GM19239 (cell line): ENCODE measurements around the gene IL17C.
"Not testable (repeated sequence)": the region's sequence is repeated elsewhere in the genome, so short reads cannot be mapped to it uniquely, and the experiment has no call there.

Experiments
- DNase-seq: peaks from one replicate; pipeline ENCODE4 v3.0.0; 2011; ENCODE audit warnings: low spot score; ENCODE audit not compliant: insufficient read length
- FAIRE-seq: peaks from 2 replicates; lab custom pipeline; 2011; peaks lifted over from hg19 to GRCh38; lab: Jason Lieb, UNC

The IL17C gene

DNA sequence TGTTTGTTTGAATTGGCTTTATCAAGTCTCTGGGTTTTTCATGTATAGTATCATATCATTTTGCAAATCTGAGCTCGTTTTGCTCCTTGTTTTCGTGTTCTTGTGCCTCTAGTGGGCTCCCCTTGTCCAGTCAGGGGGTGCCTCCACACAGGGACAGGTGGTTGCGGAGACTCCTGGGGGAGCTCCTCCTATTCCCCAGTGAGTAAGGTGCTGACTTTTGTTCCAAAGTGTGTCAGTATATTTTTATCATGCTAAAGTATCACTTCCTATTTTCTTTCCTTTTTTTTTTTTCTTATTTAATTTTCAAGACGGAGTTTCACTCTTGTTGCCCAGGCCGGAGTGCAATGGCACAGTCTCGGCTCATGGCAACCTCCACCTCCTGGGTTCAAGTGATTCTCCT is 30.3 kb upstream of the IL17C start:
- DNase-seq (no peak), FAIRE-seq (no peak)

DNA sequence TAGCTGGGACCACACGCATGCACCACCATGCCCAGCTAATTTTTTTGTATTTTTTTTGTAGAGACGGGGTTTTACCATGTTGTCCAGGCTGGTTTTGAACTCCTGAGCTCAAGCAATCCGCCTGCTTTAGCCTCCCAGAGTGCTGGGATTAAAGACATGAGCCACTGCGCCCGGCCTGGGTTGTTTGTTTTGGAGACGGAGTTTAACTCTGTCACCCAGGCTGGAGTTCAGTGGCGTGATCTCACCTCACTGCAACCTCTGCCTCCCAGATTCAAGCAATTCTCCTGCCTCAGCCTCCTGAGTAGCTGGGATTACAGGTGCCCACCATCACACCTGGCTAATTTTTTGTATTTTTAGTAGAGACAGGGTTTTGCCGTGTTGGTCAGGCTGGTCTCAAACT is 28.9 kb upstream of the IL17C start:
- FAIRE-seq, DNase-seq: not testable (repeated sequence)

DNA sequence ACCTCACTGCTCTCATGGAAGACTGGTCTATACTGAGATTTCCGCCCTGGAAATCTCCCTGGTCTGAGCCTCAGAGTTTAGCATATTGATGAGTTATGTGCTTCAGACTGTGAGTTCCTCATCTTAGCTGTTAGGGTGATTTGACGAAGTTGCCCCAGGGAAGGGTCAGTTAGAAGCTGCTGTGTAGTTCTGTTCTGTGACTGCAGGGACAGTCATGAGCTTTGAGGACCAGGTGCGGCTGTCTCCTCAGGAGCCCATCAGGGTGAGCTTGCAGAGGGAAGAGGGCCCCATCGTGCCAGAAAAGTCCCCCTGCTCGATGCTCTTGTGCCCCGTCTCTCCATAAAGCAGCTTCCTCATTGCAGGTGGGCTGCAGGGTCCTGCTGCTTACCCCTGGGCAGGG is 28.3 kb upstream of the IL17C start:
- FAIRE-seq (no peak), DNase-seq (no peak)

DNA sequence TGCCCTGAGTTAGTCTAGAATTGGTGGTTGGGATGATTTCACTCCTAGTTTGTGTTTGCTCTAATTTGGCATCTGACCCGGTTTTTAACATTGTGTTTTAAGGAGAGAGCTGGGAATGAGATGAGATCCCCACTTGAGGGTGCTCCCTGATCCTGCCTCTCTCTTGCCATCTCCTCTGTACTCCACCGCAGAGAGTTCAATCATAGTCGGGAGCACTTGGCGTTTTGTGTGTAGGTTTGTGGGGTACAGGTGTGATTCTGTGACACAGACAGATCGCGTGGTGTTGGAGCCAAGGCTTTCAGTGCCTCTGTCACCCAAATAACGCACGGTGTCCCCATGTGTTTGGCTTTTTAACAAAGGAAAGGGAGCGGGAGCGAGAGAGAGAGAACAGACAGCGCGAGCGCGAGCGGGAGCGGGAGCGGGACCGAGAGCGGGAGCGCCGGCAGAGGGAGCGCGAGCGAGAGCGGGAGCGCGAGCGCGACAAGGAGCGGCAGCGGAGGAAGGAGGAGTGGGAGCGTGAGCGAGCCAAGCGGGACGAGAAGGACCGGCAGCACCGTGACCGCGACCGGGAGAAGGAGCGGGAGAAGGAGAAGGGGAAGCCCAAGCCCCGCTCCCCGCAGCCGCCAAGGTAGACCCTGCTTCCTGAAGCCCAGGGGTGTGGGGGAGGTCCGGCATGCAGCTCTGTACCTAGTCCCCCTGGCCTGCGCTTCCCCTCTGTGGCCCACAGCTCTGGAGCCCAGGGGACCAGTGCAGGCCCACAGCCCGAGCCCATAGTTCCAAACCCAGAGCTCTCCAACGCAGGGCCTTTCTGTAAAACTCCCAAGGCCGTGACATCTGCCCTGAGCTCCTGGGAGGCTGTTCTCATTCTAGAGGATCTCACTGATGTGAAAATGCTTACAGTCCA is 27.2 kb upstream of the IL17C start:
- FAIRE-seq (no peak), DNase-seq (no peak)

DNA sequence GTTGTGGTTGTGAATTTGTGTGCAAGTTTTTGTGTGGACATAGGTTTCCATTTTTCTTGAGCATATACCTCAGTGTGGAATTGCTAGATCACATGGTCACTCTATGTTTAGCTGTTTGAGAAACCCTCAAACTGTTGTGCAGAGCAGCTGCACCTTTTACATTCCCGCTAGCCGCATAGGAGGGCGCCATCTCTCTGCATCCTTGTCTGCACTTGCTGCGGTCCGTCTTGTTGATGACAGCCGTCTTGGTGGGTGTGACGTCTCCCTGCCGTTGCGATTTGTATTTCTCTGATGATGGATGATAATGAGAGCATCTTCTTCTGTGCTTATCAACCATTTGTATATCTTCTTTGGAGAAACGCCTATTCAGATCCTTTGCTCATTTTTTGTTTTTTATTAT is 25.1 kb upstream of the IL17C start:
- no peak for DNase-seq
- no peak for FAIRE-seq

DNA sequence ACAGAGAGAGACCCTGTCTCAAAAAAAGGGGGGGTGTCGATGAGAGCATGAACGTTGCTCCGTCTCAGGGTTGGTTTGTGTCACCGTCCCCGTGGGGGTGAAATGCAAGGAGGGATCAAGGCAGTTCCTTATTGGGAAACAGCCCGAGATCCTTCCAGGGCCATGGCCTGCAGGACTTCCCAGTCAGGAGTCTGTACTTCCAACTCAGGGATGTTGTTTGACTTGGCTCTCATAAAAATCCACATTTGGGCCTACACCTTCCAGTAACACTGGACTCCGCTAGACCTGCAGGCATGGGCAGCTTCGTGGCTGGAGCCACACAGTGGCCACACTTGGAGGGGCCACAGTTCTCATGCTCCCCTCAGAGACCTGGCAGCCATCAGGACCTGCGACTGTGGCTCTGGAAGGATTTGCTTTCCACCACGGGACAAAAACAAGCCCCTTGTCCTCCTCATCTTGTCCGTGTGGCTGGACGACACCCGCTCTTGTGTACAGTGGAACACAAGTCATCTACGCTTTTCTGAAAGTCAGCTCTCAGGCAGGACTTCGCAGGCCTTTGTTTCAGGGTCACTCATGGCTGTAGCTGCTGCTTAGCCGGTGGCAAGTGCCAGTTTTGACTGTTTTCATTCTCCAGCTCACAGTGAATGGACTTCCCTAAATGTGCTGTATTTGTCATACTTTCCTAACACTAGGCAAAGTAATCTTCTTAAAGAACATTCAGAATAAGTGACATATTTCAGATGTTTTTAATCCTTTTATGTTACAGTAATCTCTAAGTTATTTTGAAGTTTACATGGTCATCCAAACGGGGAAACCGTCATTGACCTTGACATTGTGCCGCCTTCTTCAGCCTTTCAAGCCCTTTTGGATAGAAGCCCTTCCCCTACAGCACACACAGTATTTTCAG is 24.2 kb upstream of the IL17C start:
- FAIRE-seq (no peak), DNase-seq (no peak)

DNA sequence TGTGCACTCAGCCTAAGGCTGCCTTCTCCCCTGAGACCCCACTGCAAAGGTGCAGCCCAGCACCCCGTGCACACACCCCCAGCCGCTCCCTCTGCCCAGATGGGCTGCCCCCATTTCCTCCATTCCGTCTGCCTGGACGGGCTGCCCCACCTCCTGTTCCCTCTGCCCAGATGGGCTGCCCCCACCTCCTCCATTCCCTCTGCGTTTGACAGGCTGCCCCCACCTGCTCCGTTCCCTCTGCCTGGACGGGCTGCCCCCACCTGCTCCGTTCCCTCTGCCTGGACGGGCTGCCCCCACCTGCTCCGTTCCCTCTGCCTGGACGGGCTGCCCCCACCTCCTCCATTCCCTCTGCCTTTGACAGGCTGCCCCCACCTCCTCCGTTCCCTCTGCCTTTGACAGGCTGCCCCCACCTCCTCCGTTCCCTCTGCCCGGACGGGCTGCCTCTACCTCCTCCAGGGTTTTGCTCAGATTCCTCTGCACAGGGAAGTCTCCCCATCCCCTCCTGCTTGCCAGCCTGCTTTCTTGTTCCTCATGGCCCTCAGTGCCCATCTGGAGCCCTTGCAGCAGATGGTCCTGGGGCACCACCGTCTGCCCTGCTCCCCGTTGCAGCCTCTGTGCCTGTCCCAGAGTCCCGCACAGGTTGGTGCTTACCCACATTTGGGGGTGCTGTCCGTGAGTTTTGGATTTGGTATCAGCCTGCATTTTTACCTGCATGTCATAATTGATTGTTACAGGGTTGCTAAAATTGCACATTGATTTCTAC is 23.4 kb upstream of the IL17C start:
- FAIRE-seq (no peak), DNase-seq (no peak)

DNA sequence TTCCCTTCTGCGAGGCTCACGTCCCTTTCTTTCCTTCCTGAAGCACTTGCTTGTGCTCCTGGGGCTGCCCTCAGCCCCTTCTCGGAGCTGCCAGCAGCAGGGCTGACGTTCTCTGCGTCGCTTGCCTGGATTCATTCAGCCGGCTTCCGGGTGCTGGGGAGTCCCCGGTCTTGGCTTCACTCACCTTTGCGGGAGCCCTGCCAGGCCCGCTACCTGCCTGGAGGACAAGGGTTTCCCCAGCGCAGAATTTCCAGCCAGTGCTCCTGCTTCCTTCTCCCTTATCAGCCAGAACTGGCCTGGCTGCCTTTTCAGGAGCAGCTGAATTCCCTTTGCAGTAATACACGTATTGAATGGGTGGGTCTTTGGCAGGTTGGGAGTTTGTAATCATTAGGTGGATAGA is 22.1 kb upstream of the IL17C start:
- no peak for DNase-seq
- no peak for FAIRE-seq

DNA sequence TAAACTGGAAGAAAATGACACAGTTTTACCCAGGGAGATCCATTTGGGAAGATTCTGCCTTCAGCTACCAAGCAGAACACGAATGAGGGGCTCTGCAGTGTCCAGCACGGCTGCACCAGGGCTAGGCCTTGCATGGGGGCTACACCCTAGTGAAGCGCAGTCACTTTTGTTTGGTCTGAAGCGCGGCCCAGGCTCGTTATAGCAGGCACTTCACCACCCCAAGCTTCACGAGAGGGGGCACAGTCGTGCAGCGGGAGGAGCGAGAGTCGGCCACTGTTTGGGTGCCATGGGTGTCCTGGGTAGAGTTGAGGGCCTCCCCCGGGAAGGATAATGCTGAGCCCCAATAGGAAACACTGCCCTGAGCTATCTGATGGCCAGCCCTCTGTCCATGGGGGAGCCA is 21.6 kb upstream of the IL17C start:
- DNase-seq: no peak
- no peak for FAIRE-seq

DNA sequence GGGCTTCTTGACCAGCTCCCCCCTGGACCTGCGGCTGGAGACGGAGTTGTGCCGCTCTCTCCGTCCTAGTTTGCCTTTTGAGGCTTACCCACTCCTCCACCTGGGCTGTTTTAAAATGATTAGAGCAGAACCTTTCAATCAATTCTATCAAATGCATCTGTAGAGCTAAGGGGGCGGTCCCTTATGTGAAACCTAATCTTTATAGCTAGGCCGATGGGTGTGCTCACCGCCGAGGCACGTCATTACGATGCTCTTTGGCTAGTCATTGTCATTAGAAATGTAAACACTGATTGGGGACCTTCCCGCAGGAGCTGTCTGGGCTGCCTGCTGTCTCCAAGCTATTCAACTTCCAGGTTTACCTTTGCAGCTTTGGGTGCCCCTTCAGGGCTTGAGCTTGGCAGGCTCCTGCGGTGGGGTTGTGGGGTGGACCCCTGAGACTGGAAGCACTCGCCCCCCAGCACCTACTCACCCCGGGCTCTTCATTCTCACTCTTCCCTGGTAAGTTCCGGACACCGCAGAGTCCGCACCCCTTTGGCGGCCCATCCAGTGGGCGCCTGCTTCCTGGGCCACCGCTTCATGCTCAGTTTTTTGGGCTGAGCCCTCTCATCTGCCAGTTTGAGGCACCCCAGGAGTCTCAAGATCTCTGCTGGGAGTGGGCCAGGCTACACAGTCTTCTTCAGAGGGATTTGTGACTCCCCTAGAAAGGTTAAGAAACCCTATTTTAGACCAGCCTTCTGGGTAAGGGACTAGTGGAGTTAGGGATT is 20.9 kb upstream of the IL17C start:
- FAIRE-seq (no peak), DNase-seq (no peak)

DNA sequence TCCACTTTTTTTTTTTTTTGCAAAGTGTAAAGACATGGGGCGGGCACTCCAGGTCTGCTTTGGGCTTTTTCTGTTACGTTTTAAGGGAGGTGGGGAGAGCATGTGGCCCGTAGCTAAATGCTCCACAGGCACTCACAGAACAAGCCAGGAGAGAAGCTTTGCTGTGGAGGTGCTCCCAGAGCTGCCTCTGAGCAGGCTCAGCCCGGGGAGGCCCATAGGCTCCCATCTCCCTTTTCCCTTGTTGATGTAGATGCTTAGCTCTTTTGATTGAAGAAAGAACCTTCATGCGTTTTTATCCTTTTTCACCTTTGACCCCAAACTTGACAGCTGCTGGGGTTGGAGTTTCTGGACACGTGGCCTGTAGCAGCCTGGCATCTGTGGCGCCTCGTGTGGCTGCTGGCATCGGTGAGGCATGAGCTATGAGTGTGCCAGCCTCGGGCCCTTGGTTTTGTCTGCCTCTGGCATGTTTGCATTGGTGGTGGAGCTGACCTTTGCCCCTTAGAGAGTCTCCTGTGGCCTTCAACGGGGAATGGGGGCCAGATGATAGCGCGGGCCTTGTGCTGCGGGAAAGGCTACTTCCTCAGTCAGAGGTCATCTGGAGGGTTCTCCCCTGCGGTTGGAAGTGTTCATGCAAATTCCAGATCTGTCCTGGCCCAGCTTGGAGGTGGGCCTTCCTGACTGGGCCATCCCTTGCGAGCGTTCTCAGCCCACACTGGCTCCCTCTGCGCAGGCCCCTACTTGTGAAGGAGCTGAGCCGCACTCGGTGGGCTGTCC is 20.0 kb upstream of the IL17C start:
- no peak for DNase-seq
- FAIRE-seq: no peak

DNA sequence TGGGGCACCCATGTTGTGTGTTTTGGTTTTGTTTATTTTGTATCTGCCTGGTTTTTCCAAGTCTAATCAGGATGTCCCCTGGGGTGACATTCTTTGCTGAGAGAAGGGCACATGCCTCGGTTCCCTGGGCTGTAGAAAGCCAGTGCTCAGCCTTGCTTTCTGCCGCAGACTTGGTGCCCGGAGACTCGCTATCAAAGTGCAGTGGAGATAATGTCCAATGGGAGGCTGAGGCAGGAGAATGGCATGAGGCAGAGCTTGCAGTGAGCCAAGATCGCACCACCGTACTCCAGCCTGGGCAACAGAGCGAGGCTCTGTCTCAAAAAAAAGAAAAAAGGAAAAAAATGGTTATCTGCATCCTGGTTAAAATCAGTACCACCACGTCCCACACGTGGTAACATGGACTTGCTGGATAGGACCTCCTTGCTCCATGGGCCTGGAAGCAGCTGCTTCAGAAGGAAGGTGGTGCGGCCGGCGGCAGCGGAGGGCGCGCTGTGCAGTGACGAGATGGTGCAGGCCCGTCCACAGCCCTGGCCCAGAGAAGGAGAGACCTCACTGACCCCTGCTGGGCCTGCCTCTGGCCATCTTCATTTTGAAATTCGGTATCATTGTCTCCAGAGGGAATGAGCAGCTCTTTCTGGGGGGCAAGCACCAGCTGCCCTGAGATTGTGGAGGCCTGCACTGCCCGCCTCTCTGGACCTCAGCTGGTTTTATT is 19.3 kb upstream of the IL17C start:
- FAIRE-seq (no peak), DNase-seq (no peak)

DNA sequence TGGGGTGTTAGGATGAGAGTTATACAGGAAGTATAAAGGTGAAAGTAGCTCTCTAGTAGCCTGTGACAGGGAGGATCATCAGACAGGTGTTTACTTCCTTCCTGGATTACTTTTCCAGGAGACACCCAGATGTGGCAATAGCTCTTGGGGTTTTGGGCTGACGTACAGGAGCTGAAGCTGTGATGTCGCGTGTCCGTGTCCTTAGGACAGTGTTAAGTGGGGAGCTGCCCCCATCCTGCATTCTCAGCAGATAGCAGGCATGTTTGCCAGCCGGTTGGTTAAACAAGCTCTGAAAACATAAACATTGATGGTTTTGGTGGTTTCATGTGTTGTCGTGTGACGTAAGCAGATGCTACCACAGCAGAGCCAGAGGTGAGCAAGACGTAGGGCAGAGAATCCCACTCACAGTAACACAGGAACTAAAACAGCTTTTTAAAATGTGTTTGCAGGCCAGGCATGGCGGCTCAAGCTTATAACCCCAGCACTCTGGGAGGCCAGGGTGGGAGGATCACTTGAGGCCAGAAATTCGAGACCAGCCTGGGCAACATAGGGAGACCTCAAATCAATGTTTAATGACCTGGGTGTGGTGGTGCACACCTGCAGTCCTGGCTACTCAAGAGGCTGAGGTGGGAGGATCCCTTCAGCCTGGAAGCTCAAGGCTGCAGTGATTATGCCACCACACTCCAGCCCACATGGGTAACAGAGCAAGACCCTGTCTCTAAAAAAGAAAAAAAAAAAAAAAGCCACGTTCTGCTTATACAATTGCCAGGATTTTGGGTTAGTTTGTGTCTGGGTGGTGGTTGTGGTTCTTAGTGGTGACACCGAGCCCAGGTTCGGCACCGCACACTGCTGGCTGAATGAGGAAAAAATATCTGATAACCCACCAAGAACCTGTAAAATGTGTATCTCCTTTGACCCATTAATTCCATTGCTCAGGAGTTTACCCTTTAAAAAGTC is 18.2 kb upstream of the IL17C start:
- no peak for DNase-seq
- FAIRE-seq: no peak

DNA sequence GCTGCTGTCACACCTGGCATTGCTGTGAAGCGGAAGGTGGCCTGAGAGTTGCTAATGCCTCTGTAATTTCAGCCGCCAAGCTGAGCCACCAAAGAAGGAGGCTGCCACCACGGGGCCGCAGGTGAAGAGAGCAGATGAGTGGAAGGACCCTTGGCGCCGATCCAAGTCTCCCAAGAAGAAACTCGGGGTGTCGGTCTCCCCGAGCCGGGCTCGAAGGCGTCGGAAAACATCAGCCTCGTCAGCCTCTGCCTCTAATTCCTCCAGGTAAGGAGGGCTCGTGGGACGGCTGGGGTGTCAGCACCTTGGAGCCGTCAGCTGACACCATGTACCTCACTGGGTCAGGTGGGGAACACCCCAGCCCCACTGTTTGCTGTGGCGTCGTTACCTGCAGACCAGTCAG is 16.2 kb upstream of the IL17C start:
- DNase-seq (no peak), FAIRE-seq (no peak)

DNA sequence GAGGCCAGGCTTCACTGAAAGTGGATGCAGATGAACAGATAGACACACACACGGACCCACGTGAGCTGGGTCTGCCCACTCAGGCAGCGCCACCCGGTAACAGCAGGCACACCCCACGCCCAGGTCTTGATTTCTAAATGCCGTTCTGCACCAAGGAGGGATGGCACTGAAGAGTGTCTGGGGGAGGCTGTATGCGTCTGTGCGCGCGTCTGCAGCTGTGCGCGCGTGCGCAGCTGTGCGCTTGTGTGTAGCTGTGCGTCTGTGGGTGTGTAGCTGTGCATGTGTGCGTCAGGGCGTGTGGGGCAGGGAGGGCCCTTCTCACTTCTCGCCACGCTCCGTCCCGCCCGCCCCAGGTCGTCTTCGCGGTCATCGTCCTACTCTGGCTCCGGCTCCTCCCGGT is 15.5 kb upstream of the IL17C start:
- no peak for FAIRE-seq

DNA sequence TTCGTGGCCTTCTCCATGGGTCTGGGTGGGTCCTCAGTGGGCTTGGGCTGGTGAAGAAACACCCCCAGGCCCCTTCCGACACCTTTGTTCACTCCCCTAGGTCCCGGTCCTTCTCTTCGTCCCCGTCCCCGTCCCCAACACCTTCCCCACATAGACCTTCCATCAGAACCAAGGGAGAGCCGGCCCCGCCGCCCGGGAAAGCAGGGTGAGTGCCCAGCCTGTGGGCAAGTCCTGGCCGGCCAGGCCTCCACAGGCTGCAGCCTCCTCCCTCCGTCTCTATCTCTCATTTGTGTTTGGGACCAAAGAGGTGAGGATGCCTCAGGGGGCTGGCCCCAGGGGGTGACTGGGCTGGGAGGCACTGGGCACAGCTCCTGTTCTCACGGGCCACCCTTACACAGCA is 14.5 kb upstream of the IL17C start:
- FAIRE-seq (no peak), DNase-seq (no peak)

More for the DNA sequence above, 15.5 kb upstream of the IL17C start:
- DNase-seq: no peak

DNA sequence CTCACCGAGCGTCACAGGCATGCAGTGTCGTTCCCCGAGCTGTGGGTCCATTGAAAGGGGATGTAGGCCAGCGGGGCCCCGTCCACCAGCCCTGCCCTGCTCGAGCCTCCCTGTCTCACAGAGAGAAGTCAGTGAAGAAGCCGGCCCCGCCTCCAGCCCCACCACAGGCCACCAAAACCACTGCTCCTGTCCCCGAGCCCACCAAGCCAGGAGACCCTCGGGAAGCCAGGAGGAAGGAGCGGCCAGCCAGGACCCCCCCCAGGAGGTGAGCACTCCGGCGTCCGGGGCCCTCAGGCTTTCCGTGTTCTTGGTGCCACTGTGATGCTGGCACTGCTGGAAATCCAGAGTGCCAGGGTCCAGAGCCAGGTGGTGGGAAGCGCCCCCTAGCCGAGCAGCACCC is 13.9 kb upstream of the IL17C start:
- DNase-seq: no peak
- FAIRE-seq: no peak
